Measurements from ENCODE around the gene ANKRD28. TPM values are rescaled to one million over a fixed set of nuclear protein-coding genes. Genes with fewer than 3 reads are reported as not detected.

ANKRD28 gene
- total RNA-seq, 1 experiment from 2014 or later, result 83.0 TPM

DNA sequence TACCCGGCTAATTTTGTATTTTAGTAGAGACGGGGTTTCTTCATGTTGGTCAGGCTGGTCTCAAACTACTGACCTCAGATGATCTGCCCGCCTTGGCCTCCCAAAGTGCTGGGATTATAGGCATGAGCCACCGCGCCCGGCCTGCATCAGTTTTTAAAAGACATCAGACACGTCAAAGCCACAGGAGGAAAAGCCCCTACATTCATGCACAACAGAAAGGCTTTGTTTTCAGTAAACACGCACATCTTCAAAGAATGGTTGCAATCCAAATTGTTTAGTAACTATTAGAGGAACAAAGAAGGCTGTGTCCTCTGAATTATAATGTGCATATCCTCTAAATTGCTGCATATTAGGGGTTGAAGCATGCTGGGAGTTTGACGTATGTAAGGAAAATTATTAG, 142.9 kb downstream of the ANKRD28 start:
- peak in 1 of 2 experiments; percentile 32 for DNase-seq (ENCODE audit: low read depth in 1 of 2, low spot score in 2 of 2)
- H3K4me1 ChIP-seq (replicated peaks), result peaks cover 7% of the 10 kb centered on the region; the same call in 1 of the 2 replicates
- no peaks in the 10 kb centered on the region for H3K36me3 ChIP-seq
- H3K27me3 ChIP-seq (replicated peaks), result no peaks in the 10 kb centered on the region
- no peak overlapping the region for H3K4me3 ChIP-seq
- 0 out of 2 replicates have a peak overlapping the region, but pooled peaks have one; percentile 11 for H3K27ac ChIP-seq
- peaks cover 6% of the 10 kb centered on the region; the same call in 1 of the 2 replicates for H3K9me3 ChIP-seq (replicated peaks)

DNA sequence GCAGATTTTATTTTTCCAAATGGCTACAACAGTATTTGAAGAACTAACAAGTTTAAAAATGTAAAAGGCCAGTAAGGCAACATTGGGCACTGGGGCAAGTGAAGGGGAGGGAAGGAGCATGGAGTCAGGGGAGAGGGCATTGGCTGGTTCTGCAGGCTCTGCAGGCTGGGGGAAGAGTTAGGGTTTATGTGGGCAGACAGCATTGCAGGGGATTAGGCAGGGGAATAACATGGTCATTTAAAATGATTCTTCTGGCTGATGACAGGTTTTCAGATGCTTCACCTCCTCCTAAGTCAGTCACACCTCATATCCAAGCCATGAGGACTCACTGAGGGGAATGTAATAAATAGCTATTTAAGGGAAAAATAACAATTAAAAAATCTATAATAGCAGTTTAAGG, 143.7 kb downstream of the ANKRD28 start:
- Histone ChIP-seq H3K9me3 (replicated peaks) (peaks cover 6% of the 10 kb centered on the region; the same call in 1 of the 2 replicates), H3K36me3 (no peaks in the 10 kb centered on the region), H3K27ac (no peak overlapping the region), H3K4me3 (no peak overlapping the region), H3K4me1 (replicated peaks) (peaks cover 8% of the 10 kb centered on the region), H3K27me3 (replicated peaks) (no peaks in the 10 kb centered on the region)
- no peak for DNase-seq (ENCODE audit: low read depth in 1 of 2, low spot score in 2 of 2)

DNA sequence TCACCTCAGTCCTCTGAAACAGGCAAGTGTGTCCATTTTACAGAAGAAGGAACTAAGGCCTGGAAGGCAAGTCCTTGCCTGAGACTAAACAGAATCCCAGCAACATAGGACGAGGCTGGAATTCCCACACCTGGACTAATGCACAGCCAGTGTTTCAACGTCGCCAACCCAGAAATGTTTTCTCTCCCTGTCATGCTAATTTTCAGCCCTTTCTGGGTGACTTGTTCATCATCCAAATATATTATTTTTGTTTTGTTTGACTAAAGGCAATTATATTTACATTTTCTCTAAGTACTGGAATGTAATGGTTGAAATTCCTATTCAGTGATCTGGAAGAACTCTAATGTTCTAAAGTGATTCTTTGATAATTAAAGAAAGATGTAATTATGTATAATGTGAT, 144.5 kb downstream of the ANKRD28 start:
- H3K4me1 ChIP-seq (replicated peaks), result peaks cover 16% of the 10 kb centered on the region
- H3K4me3 ChIP-seq, result no peak overlapping the region
- H3K27ac ChIP-seq, result no peak overlapping the region
- no peaks in the 10 kb centered on the region for H3K36me3 ChIP-seq
- DNase-seq (ENCODE audit: low read depth in 1 of 2, low spot score in 2 of 2), result no peak
- H3K27me3 ChIP-seq (replicated peaks), result no peaks in the 10 kb centered on the region
- H3K9me3 ChIP-seq (replicated peaks), result peaks cover 6% of the 10 kb centered on the region; the same call in 1 of the 2 replicates

DNA sequence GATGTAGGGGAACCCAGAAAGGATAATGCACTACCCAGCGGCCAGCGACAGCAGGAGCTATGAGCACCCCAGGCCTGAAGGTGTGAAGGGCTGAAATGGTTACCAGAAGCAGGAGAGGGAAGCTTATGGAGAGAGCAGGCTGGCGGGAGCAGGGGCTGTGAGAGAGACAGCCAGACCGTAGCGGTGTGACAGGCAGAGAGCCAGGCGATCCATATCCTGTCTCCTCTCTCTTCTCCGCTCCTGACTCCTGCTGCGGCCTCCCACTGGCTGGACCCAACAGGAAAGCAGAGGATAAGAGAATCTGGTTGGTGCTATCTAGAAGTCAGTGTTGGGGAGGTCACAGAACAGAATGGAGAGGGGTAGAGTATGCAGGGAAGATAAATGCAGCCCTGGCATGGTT, 146.4 kb downstream of the ANKRD28 start:
- H3K27me3 ChIP-seq (replicated peaks), result no peaks in the 10 kb centered on the region
- H3K9me3 ChIP-seq (replicated peaks), result peaks cover 3% of the 10 kb centered on the region; the same call in 1 of the 2 replicates
- no peaks in the 10 kb centered on the region for H3K36me3 ChIP-seq
- DNase-seq (ENCODE audit: low read depth in 1 of 2, low spot score in 2 of 2), result no peak
- no peak overlapping the region for H3K27ac ChIP-seq
- peaks cover 35% of the 10 kb centered on the region for H3K4me1 ChIP-seq (replicated peaks)
- no peak overlapping the region for H3K4me3 ChIP-seq

DNA sequence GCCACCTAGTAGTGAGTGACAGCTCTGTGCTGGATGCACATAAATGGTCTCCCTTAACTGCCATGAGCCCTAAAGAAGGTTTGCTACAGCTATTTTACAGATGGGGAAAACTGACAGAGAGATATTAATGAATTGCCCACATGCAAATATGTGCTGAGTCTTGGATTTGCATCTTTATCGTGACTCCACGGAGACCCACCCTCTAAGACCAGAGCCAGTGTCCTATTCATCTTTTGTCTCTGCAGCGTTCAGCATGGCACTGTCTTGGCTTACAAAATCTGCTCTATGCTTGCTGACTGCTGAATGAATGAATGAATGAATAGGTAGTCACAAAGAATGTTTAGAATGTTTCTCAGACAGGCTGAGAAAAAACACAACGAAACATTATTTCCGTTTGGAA, 147.9 kb downstream of the ANKRD28 start:
- H3K36me3 ChIP-seq, result no peaks in the 10 kb centered on the region
- no peak for DNase-seq (ENCODE audit: low read depth in 1 of 2, low spot score in 2 of 2)
- H3K4me1 ChIP-seq (replicated peaks), result peaks cover 49% of the 10 kb centered on the region
- H3K27ac ChIP-seq, result no peak overlapping the region
- no peaks in the 10 kb centered on the region for H3K27me3 ChIP-seq (replicated peaks)
- no peaks in the 10 kb centered on the region for H3K9me3 ChIP-seq (replicated peaks)
- H3K4me3 ChIP-seq, result no peak overlapping the region

DNA sequence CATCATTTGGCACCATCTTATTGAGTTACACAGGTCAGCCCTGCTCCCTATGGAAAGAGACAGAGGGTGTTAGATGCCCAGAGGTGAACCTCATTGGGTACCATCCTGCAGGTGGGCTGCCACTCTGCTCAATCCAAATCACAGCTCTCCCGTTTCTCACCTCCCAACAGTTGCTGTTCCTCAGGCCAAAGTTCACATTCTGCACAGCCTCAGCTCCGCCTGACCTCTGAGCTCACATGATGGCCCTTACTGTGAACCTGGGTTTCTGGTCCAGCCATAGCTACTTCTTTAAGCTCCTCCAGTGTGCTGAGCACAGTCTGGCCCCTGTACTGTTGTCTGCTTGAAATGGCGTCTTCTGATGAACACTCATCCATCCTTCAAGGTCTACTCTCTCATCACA, 148.4 kb downstream of the ANKRD28 start:
- Histone ChIP-seq H3K4me3 (no peak overlapping the region), H3K9me3 (replicated peaks) (no peaks in the 10 kb centered on the region), H3K27ac (no peak overlapping the region), H3K4me1 (replicated peaks) (peaks cover 50% of the 10 kb centered on the region), H3K36me3 (no peaks in the 10 kb centered on the region), H3K27me3 (replicated peaks) (no peaks in the 10 kb centered on the region)
- no peak for DNase-seq (ENCODE audit: low read depth in 1 of 2, low spot score in 2 of 2)

DNA sequence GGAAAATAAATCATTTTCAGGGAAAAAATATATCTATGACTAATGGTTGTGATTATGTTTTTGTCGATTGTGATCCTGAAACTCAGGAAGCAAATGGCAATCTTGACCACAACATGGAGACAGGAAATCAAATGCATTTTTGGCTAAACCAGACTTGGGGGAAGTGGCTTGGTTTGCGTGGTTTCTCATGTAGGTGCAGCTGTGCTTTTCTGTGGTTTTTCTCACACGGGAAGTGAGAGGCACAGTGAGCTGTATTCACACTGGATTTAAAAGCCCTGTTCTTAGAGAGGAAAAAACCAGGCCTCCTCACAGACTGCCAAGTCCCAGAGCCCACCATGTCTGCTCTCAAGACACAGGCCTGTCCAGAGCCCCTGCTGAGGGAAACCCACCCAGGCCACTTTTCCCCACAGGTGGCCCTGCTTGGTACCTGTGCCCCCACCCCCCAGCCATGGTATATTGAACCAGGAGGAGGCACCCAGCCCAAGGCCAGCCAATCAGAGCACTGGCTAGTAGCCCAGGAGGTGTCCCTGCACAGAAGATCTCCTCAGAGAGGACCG, 150.1 kb downstream of the ANKRD28 start:
- H3K4me1 ChIP-seq (replicated peaks), result peaks cover 47% of the 10 kb centered on the region
- no peaks in the 10 kb centered on the region for H3K9me3 ChIP-seq (replicated peaks)
- DNase-seq (ENCODE audit: low read depth in 1 of 2, low spot score in 2 of 2), result peak; percentile 75 to 80
- no peaks in the 10 kb centered on the region for H3K36me3 ChIP-seq
- H3K27ac ChIP-seq, result peak overlapping the region; percentile 99
- H3K27me3 ChIP-seq (replicated peaks), result no peaks in the 10 kb centered on the region
- H3K4me3 ChIP-seq, result no peak overlapping the region

DNA sequence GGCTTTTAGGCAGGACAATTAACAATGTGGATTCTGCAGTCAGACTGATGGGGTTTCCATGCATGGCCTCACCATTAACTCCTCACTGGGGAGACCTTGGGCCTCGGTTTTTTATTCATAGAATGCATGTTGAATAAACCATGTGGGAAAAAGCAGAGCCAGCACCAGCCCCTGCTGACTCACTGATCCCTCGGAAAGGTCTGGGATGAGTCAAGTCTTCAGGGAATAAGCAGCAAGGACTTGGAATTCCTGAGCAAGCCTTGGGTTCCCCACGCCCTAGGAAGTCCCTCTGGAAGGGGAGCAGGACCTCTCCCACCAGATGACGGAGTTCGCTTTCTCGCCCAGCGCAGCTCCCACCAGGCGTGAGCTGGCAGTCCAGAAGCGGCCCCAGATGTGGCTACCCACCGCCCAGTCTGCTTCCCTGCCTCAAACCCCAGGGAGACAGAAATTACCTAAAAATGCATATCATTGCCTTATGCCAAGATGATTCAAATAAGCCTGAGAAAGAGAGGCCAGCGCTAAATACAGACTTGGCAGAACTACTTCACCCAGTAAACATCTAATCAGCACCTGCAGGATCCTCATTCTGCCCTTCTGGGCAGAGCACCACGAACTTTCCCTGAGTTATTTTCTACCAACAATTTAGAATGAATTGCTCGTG, 150.8 kb downstream of the ANKRD28 start:
- H3K27me3 ChIP-seq (replicated peaks), result no peaks in the 10 kb centered on the region
- H3K36me3 ChIP-seq, result no peaks in the 10 kb centered on the region
- H3K4me3 ChIP-seq, result no peak overlapping the region
- peak overlapping the region; percentile 99 for H3K27ac ChIP-seq
- peaks cover 47% of the 10 kb centered on the region for H3K4me1 ChIP-seq (replicated peaks)
- no peaks in the 10 kb centered on the region for H3K9me3 ChIP-seq (replicated peaks)
- peak; percentile 93 to 97 for DNase-seq (ENCODE audit: low read depth in 1 of 2, low spot score in 2 of 2)

DNA sequence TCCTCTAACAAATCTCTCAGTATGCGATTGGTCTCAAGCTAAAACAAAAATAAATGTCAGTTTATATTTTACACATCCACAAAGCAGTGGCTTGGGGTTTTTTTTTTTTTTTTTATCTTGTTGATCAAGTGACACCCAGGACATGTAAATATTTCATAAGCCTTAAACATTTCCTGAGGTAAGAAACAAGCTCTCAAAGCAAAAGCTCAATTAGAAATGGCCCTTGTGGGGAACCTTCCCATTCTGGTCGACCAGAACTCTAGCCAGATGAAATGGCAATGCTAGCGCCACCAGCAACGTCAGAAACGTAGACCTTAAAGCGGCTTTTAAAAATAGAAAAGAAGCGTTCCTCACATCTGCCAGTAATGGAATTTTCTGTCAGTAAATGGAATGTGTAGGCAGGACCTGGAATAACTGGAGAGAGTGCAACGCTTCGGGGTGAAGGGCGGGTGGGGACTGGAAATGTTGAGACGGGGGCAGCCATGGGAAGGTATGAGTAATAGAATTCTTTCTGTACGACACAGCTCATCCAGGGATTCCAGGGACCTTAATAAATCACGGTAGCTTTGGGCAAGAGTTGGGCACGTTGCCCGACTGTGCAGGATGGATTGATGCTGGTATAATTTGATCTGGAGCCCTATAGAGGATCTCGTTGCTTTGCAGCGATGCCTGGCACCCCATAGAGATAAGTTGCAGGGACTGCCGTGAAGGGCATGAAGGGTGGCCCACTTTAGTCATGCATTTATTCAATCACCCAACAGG, 151.9 kb downstream of the ANKRD28 start:
- no peaks in the 10 kb centered on the region for H3K9me3 ChIP-seq (replicated peaks)
- H3K36me3 ChIP-seq, result no peaks in the 10 kb centered on the region
- H3K27me3 ChIP-seq (replicated peaks), result no peaks in the 10 kb centered on the region
- H3K4me1 ChIP-seq (replicated peaks), result peaks cover 47% of the 10 kb centered on the region
- peak; percentile 87 to 94 for DNase-seq (ENCODE audit: low read depth in 1 of 2, low spot score in 2 of 2)
- no peak overlapping the region for H3K4me3 ChIP-seq
- H3K27ac ChIP-seq, result peak overlapping the region; percentile 99

DNA sequence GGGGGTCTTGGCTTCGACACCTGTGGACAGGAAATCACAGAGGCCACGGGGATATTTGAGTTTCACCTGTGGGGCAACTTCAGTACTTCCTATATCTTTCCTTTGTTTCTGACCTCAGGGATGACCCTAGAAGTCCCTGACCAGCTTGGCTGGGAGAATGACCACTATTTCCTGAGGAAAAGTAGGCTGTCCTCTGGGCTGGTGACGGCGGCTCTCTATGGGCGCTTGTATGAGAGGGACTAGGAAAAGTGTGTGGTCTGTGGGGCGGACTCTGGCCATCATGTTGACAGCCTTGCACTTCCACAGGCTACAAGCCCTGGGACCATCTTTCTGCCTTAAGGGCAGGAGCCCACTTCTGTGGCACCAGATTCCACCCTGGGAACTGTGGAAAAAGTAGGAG, 152.5 kb downstream of the ANKRD28 start:
- Histone ChIP-seq H3K27me3 (replicated peaks) (no peaks in the 10 kb centered on the region), H3K27ac (peak overlapping the region; percentile 99), H3K4me3 (no peak overlapping the region), H3K9me3 (replicated peaks) (no peaks in the 10 kb centered on the region), H3K36me3 (no peaks in the 10 kb centered on the region), H3K4me1 (replicated peaks) (peaks cover 47% of the 10 kb centered on the region)
- DNase-seq (ENCODE audit: low read depth in 1 of 2, low spot score in 2 of 2), result no peak

DNA sequence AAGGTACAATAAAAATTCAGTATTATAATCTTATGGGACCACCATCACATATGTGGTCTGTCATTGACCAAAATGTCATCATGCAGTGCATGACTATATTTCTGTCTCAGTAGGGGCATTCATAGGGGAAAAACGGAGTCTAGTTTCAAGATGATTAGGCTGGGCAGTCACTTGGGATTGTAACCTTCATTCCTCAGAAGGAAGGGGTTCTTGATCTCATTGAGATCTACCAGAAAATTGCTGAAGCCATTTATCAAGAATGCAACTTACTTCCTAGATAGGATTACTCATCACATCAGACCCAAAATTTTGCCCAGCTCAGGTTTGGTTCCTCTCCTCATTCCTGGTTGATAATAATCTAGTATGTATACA, 158.9 kb downstream of the ANKRD28 start:
- no peaks in the 10 kb centered on the region; the same call in 1 of the 2 replicates for H3K9me3 ChIP-seq (replicated peaks)
- peaks cover 14% of the 10 kb centered on the region; the same call in 1 of the 2 replicates for H3K36me3 ChIP-seq
- DNase-seq (ENCODE audit: low read depth in 1 of 2, low spot score in 2 of 2), result no peak
- no peaks in the 10 kb centered on the region for H3K27me3 ChIP-seq (replicated peaks)
- H3K27ac ChIP-seq, result no peak overlapping the region
- peaks cover 49% of the 10 kb centered on the region for H3K4me1 ChIP-seq (replicated peaks)
- H3K4me3 ChIP-seq, result no peak overlapping the region

DNA sequence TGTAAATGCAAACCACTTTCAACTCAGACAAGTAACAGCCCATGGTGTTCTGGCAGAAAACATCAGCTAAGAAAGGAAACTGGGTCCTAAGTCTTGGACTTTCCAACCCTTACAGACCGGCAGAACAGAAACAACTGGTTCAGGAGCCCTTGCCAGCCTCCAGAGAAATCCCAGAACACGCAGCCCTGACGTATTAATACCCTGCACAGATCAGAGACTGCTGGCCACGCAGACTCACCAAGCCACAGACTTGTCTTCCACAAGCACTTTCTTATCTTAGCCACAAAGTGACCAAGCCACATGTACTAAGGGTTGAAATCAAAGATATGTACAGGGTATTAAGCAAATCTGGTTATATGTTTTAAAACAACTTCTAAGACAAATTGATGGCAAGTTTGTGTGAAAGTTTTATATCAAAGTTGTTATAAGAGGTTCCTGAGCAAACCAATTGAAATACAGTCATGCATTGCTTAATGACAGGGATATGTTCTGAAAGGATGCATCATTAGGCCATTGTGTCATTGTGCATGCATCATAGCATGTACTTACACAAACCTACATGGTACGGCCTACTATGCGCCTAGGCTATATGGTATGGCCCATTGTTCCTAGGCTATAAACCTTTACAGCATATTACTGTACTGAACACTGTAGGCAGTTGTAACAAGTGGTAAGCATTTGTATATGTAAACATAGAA, 159.4 kb downstream of the ANKRD28 start:
- H3K27me3 ChIP-seq (replicated peaks), result no peaks in the 10 kb centered on the region
- peaks cover 14% of the 10 kb centered on the region; the same call in 1 of the 2 replicates for H3K36me3 ChIP-seq
- peaks cover 54% of the 10 kb centered on the region for H3K4me1 ChIP-seq (replicated peaks)
- H3K4me3 ChIP-seq, result no peak overlapping the region
- no peaks in the 10 kb centered on the region; the same call in 1 of the 2 replicates for H3K9me3 ChIP-seq (replicated peaks)
- H3K27ac ChIP-seq, result no peak overlapping the region; the same call in 1 of the 2 replicates
- no peak for DNase-seq (ENCODE audit: low read depth in 1 of 2, low spot score in 2 of 2)

DNA sequence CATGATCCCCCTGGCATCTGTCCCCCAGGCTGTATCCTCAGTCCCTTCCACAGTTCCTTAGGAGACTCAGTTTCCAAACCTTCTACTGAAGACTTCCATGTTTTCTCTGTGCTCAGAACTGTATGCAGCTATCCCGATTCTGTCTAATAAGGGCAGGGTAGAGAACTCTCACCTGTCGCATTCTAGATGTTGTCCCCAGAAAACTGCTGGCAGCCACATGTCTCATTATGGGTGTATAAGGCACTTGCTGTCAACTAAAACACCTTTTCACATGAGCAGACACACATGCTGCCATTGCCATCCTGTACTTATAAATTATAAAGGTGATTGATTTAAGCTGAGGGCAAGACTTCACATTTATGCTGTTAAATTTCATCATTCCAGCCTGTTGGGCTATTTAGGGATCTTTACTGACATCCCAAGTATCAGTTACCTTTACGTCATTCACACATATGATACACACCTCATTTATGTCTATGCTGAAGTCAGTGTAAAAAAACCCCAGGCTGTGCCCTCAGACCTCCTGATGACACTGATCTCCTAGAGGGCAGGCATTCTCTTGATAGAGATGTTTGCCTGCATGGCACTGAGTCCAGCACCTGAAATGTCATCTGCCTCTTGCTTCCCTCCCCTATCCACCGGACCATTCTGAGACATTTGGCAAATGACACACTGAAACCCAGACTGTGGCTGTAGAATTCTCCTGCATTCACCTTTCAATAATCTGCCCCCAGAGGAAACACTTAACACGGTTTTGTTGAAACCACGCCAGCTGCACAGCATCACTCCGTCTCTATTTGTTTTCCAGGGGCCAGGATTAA, 160.4 kb downstream of the ANKRD28 start:
- peak overlapping the region; percentile 98 for H3K27ac ChIP-seq
- H3K4me3 ChIP-seq, result no peak overlapping the region
- no peaks in the 10 kb centered on the region; the same call in 1 of the 2 replicates for H3K9me3 ChIP-seq (replicated peaks)
- peaks cover 62% of the 10 kb centered on the region for H3K4me1 ChIP-seq (replicated peaks)
- no peaks in the 10 kb centered on the region for H3K27me3 ChIP-seq (replicated peaks)
- DNase-seq (ENCODE audit: low read depth in 1 of 2, low spot score in 2 of 2), result no peak
- peaks cover 14% of the 10 kb centered on the region; the same call in 1 of the 2 replicates for H3K36me3 ChIP-seq
